Astrocyte (in vitro differentiated cells and primary cell): ENCODE data around the gene SORD. TPM values are rescaled to one million over a fixed set of nuclear protein-coding genes. Genes with fewer than 3 reads are reported as not detected.
"Not testable (repeated sequence)": the region's sequence is repeated elsewhere in the genome, so short reads cannot be mapped to it uniquely, and the experiment has no call there.

Source experiments
- DNase-seq: peaks from one replicate; pipeline ENCODE4 v3.0.0-alpha.2; 2010; ENCODE audit warnings: low read depth
- FAIRE-seq: peaks from 2 replicates; lab custom pipeline; 2011; peaks lifted over from hg19 to GRCh38; lab: Jason Lieb, UNC
- H2AFZ ChIP-seq: 2 replicates; pipeline ENCODE4 v1.6.0; 2012; ENCODE audit warnings: low read depth, low read length, inconsistent platforms
- H3K27ac ChIP-seq: 2 replicates; pipeline ENCODE4 v1.5.1; 2011; ENCODE audit warnings: low read depth, low read length, inconsistent platforms
- H3K27me3 ChIP-seq: 2 replicates; pipeline ENCODE4 v1.6.0; 2011; ENCODE audit warnings: low read length, inconsistent platforms; ENCODE audit not compliant: insufficient read depth
- H3K36me3 ChIP-seq: 2 replicates; pipeline ENCODE4 v1.5.1; 2011; ENCODE audit warnings: low read length, inconsistent platforms; ENCODE audit not compliant: insufficient read depth
- H3K4me1 ChIP-seq: 2 replicates; pipeline ENCODE4 v1.5.1; 2011; ENCODE audit warnings: low read length, inconsistent platforms; ENCODE audit not compliant: insufficient read depth
- H3K4me2 ChIP-seq: 2 replicates; pipeline ENCODE4 v1.6.0; 2012; ENCODE audit warnings: low read length, inconsistent platforms
- H3K4me3 ChIP-seq: 2 replicates; pipeline ENCODE4 v1.5.1; 2011; ENCODE audit warnings: low read depth, mild to moderate bottlenecking, low read length, inconsistent platforms; ENCODE audit not compliant: insufficient read depth
- H3K79me2 ChIP-seq: 2 replicates; pipeline ENCODE4 v1.6.0; 2012; ENCODE audit warnings: mild to moderate bottlenecking, low read length, inconsistent platforms; ENCODE audit not compliant: insufficient read depth
- H3K9ac ChIP-seq: 2 replicates; pipeline ENCODE4 v1.6.0; 2012; ENCODE audit warnings: mild to moderate bottlenecking, low read length, inconsistent platforms
- H3K9me3 ChIP-seq: 2 replicates; pipeline ENCODE4 v1.5.1; 2012; ENCODE audit warnings: low read depth, mild to moderate bottlenecking, low read length, inconsistent platforms; ENCODE audit not compliant: insufficient read depth
- H4K20me1 ChIP-seq: 2 replicates; pipeline ENCODE4 v1.6.0; 2012; ENCODE audit warnings: low read length, inconsistent platforms; ENCODE audit not compliant: insufficient read depth
- H3K27ac Mint-ChIP-seq: one replicate; pipeline ENCODE4 v1.8.0; 2021; ENCODE audit warnings: mild to moderate bottlenecking, mixed read lengths; ENCODE audit not compliant: unreplicated experiment
- H3K27me3 Mint-ChIP-seq: one replicate; pipeline ENCODE4 v1.8.0; 2021; ENCODE audit warnings: low read depth, mixed read lengths; ENCODE audit not compliant: unreplicated experiment
- H3K36me3 Mint-ChIP-seq: one replicate; pipeline ENCODE4 v1.8.0; 2021; ENCODE audit warnings: low read depth, mixed read lengths; ENCODE audit not compliant: unreplicated experiment
- H3K4me1 Mint-ChIP-seq: one replicate; pipeline ENCODE4 v1.8.0; 2021; ENCODE audit warnings: low read depth, mixed read lengths; ENCODE audit not compliant: unreplicated experiment
- H3K4me3 Mint-ChIP-seq: one replicate; pipeline ENCODE4 v1.8.0; 2021; ENCODE audit warnings: mild to moderate bottlenecking, moderate library complexity, mixed read lengths; ENCODE audit not compliant: unreplicated experiment
- H3K9me3 Mint-ChIP-seq: one replicate; pipeline ENCODE4 v1.8.0; 2021; ENCODE audit warnings: mild to moderate bottlenecking, mixed read lengths; ENCODE audit not compliant: unreplicated experiment
- CTCF ChIP-seq: IDR thresholded peaks from 2 replicates; pipeline ENCODE4 v1.5.1; 2011; ENCODE audit warnings: low read depth, mild to moderate bottlenecking, inconsistent platforms, low read length, moderate library complexity; ENCODE audit not compliant: insufficient read depth
- EZH2 ChIP-seq: IDR thresholded peaks from 2 replicates; pipeline ENCODE4 v1.6.1; 2012; ENCODE audit warnings: mild to moderate bottlenecking, low read length, inconsistent platforms; ENCODE audit not compliant: insufficient read depth
- total RNA-seq: library from RNA; stranded (reverse); gene quantifications from 2 replicates; pipeline ENCODE4 v1.2.1, GENCODE V29; 2021

The SORD gene
- total RNA-seq, 1 donor from 2014 or later = 26.2 TPM

- H4K20me1 ChIP-seq = no peaks in the 10 kb centered on the region
- peaks cover 10% of the 10 kb centered on the region for H3K4me1 ChIP-seq
- H2AFZ ChIP-seq = no peak overlapping the region
- H3K36me3 ChIP-seq = no peaks in the 10 kb centered on the region
- no peak for DNase-seq
- no peak overlapping the region for H3K4me3 ChIP-seq
- no peaks in the 10 kb centered on the region for H3K79me2 ChIP-seq
- H3K27ac ChIP-seq = no peak overlapping the region
- H3K9me3 ChIP-seq = no peaks in the 10 kb centered on the region
- H3K27me3 ChIP-seq = no peaks in the 10 kb centered on the region
- H3K9me3 Mint-ChIP-seq = peaks cover 10% of the 10 kb centered on the region
- H3K27me3 Mint-ChIP-seq = peaks cover 27% of the 10 kb centered on the region
- no peak overlapping the region for H3K27ac Mint-ChIP-seq
- no peak overlapping the region for H3K9ac ChIP-seq
- H3K4me3 Mint-ChIP-seq = peak overlapping the region; percentile 64
- H3K4me2 ChIP-seq = no peak overlapping the region
- H3K4me1 Mint-ChIP-seq = peaks cover 3% of the 10 kb centered on the region
- TF ChIP-seq CTCF = no peak
- TF ChIP-seq EZH2 = no peak
- no peak for FAIRE-seq
- H3K36me3 Mint-ChIP-seq = peaks cover 3% of the 10 kb centered on the region
Observed at GRCh38 chr15:45021348-45021747, 1.6 kb upstream of the SORD start.

GRCh38 chr15:45023659-45024225, 747 bp downstream of the SORD start:
- H2AFZ ChIP-seq = peak overlapping the region; percentile 100
- Mint-ChIP-seq H3K27ac (peak overlapping the region; percentile 34), H3K36me3 (peaks cover 4% of the 10 kb centered on the region), H3K27me3 (peaks cover 14% of the 10 kb centered on the region), H3K4me3 (peak overlapping the region; percentile 89), H3K9me3 (no peaks in the 10 kb centered on the region), H3K4me1 (peaks cover 3% of the 10 kb centered on the region)
- H3K27ac ChIP-seq = no peak overlapping the region
- no peak for FAIRE-seq
- no peak for TF ChIP-seq EZH2
- no peaks in the 10 kb centered on the region for H3K79me2 ChIP-seq
- peaks cover 10% of the 10 kb centered on the region for H3K4me1 ChIP-seq
- H4K20me1 ChIP-seq = no peaks in the 10 kb centered on the region
- H3K9ac ChIP-seq = peak overlapping the region; percentile 86
- H3K4me3 ChIP-seq = peak overlapping the region; percentile 79
- no peaks in the 10 kb centered on the region for H3K36me3 ChIP-seq
- DNase-seq = no peak
- H3K27me3 ChIP-seq = no peaks in the 10 kb centered on the region
- H3K9me3 ChIP-seq = no peaks in the 10 kb centered on the region
- H3K4me2 ChIP-seq = peak overlapping the region; percentile 96

- not testable (repeated sequence) for H3K4me3 Mint-ChIP-seq, FAIRE-seq, H3K36me3 ChIP-seq
Observed at GRCh38 chr15:45024649-45025048, 1.7 kb downstream of the SORD start.

GRCh38 chr15:45025627-45026026, 2.6 kb downstream of the SORD start:
- H4K20me1 ChIP-seq, H3K27ac Mint-ChIP-seq, H3K9ac ChIP-seq, H3K4me1 Mint-ChIP-seq, H3K4me1 ChIP-seq, H3K36me3 ChIP-seq, FAIRE-seq, H3K4me3 Mint-ChIP-seq, H3K79me2 ChIP-seq, H3K9me3 ChIP-seq, H3K9me3 Mint-ChIP-seq, H2AFZ ChIP-seq, H3K27me3 ChIP-seq, H3K27me3 Mint-ChIP-seq, H3K4me3 ChIP-seq, H3K4me2 ChIP-seq, DNase-seq, H3K27ac ChIP-seq: not testable (repeated sequence)
- peaks cover 12% of the 10 kb centered on the region for H3K36me3 Mint-ChIP-seq

More at GRCh38 chr15:45024649-45025048, 1.7 kb downstream of the SORD start:
- H3K27ac Mint-ChIP-seq, H3K4me3 ChIP-seq, H3K9me3 Mint-ChIP-seq, H3K4me2 ChIP-seq, H3K4me1 Mint-ChIP-seq, H3K9me3 ChIP-seq, H4K20me1 ChIP-seq, H3K4me1 ChIP-seq, H3K36me3 Mint-ChIP-seq, H3K9ac ChIP-seq, H3K27me3 ChIP-seq, DNase-seq, H3K27me3 Mint-ChIP-seq, H3K79me2 ChIP-seq, H2AFZ ChIP-seq, H3K27ac ChIP-seq: not testable (repeated sequence)
